Measurements from ENCODE around the gene CEACAM19.
"Not testable (repeated sequence)": the region's sequence is repeated elsewhere in the genome, so short reads cannot be mapped to it uniquely, and the experiment has no call there.

GRCh38 chr19:44625637-44626036, 45.6 kb upstream of the CEACAM19 start:
- TF ChIP-seq CTCF (conservative IDR thresholded peaks at IDR 0.05; ENCODE audit: low read length); EZH2phosphoT487 (IDR thresholded peaks at IDR 0.05; ENCODE audit: borderline replicate concordance): not testable (repeated sequence)

Data from Loucy (cell line).